Fibroblast of pulmonary artery (primary cell): ENCODE measurements around the gene CANT1.

Experiments used
- DNase-seq: peaks from one replicate; pipeline ENCODE4 v3.0.0-alpha.2; 2010; ENCODE audit warnings: low read depth
- H3K4me3 ChIP-seq: replicated peaks from 2 replicates; pipeline ENCODE4 v1.5.1; 2011; ENCODE audit warnings: low read depth, mild to moderate bottlenecking, control low read depth, low read length, moderate library complexity
- TF ChIP-seq, protein P1 (sequence below): IDR thresholded peaks from 2 replicates; pipeline ENCODE4 v1.5.1; 2011; ENCODE audit warnings: mild to moderate bottlenecking, control low read depth, low read length, inconsistent platforms; ENCODE audit errors: missing control alignments

CANT1 gene

DNA sequence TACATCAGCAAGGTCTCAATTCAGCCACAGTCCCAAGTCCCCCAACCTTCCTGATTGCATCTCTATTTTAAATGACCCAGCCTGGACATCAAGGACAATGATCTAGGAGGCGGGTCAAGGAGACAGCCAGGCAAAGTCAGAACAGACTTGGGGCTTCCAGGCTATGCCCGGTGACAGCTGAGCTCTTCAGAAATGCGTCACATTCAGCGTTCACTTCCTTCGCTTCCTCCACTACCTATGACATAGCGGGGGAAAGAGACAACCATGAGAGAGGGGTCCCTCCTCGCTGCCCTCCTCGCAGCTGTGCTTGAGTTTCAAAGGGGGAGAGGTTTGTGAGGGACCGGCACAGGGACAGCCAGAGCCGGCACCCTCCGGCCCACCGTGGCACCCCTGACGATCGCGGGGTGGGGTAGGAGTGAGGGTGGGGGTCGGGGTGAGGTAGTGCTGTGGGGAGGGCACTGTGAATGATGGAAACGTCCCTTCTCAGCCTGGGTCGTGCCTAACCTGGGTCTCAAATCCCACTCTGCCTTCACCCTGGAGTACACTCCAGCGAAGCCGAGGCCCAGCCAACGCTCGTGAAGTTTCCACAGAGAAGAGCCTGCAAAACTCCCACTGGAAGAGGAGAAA lies 17.5 kb downstream of the CANT1 start:
- H3K4me3 ChIP-seq = no peak overlapping the region
- TF ChIP-seq, protein P1, sequence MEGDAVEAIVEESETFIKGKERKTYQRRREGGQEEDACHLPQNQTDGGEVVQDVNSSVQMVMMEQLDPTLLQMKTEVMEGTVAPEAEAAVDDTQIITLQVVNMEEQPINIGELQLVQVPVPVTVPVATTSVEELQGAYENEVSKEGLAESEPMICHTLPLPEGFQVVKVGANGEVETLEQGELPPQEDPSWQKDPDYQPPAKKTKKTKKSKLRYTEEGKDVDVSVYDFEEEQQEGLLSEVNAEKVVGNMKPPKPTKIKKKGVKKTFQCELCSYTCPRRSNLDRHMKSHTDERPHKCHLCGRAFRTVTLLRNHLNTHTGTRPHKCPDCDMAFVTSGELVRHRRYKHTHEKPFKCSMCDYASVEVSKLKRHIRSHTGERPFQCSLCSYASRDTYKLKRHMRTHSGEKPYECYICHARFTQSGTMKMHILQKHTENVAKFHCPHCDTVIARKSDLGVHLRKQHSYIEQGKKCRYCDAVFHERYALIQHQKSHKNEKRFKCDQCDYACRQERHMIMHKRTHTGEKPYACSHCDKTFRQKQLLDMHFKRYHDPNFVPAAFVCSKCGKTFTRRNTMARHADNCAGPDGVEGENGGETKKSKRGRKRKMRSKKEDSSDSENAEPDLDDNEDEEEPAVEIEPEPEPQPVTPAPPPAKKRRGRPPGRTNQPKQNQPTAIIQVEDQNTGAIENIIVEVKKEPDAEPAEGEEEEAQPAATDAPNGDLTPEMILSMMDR = no peak
- DNase-seq = no peak

DNA sequence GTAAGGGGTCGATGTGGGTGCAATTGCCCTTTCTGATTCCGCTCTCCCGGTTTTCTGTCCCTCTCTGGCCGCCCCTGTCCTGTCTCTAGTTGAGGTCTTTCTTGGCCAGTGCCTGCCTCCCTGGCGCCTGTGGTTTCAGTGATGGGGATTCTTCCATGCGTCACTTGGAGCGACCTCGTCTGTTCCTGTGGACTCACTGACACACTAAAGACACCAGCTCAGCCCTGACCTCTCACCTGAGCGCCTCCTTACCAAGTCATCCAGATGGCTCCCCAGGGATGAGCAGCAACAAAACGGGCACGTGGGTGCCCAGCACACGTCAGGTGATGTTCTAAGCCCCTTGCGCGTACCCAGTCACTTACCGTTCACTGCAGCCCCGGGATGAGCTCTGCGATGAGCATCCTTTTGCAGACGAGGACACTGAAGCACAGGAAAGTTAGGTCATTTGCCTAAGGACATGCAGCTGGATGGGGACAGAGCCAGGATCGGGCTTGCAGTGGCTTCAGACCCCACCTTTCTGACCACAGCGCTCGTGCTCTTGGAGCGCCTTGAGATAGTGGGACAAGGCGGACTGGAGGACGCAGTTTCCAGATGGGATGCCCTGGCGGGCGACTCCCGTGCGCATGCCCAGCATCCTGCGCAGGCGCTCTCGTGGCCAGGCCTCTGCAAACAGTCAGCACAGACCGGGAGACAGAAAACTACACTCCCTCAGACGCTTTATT lies 18.4 kb downstream of the CANT1 start:
- no peak overlapping the region for H3K4me3 ChIP-seq
- TF ChIP-seq, protein P1 = no peak
- DNase-seq = no peak

DNA sequence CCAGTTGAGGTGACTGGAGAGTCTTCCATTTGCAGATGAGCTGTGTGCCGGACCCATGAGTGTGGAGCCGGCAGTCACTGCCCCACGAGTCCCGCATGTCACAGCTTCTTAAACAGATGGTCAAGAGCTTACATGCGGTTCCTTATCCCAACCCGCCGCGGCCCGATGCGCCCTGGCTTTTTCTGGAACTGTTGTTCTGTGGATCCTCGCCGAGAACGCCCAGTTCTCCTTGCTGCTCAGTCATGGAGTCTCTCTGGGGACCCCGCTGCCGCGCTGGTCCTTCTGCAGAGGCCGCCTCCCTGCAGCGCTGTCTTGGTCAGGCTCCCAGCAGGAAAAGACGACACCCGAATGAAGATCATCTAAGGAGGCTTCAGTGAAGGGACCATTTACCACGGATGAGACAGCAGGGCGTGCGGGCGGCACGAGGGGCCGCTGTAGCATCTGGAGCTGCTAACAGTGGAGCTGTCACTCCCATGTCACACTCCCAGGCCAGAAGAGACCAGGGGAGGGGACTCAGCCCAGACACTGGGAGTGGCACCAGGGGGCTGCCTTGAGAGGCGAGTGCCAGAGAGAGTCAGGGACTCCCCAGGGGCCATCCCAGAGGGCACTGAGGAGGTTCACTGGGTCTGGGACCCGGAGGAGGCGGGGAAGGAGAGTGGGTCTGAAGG lies 19.1 kb downstream of the CANT1 start:
- no peak for DNase-seq
- TF ChIP-seq, protein P1 = no peak
- no peak overlapping the region for H3K4me3 ChIP-seq

DNA sequence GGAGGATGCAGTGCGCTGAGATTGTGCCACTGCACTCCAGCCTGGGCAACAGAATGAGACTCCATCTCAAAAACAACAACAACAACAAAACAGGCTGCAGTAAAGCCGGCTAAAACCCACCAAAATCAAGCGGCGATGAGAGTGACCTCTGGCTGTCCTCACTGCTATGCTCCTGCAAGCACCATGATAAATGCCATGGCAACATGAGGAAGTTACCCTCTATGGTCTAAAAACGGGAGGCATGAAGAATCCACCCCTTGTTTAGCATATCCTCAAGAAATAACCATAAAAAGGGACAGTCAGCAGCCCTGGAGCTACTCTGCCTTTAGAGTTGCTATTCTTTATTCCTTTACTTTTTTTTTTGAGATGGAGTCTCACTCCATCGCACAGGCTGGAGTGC lies 21.4 kb downstream of the CANT1 start:
- TF ChIP-seq, protein P1 = no peak
- H3K4me3 ChIP-seq = no peak overlapping the region
- DNase-seq = peak; percentile 38

GRCh38 chr17:78986649-78987328 lies 22.8 kb downstream of the CANT1 start:
- TF ChIP-seq, protein P1 = no peak
- DNase-seq = peak; percentile 80
- peak overlapping the region; percentile 34 for H3K4me3 ChIP-seq

DNA sequence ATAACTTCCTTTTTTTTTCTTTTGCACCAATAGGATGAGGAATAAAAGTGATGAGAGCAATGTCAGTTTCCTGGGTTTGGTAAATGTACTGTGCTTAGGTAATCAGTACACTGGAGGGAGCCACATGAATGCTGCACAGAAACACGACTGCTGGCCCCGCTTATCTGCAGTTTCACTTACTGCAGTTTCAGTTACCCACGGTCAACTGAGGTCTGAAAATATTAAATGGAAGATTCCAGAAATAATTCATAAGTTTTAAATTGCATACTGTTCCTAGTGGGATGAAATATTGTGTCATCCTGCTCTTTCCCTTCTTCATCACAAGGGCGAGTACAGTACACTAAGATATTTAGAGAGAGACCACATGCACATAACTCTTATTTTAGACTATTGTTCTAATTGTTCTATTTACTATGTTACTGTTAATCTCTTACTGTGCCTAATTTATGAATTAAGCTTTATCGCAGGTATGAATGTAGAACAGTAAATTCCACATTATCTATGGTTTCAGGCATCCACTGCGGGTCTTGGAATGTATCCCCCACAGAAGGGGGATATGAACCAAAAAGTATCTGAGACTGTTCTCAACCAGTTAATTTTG lies 23.4 kb downstream of the CANT1 start:
- TF ChIP-seq, protein P1 = peak; percentile 55
- H3K4me3 ChIP-seq = peak overlapping the region; percentile 34
- DNase-seq = peak; percentile 81
